Keratinocyte (primary cell): ENCODE results near the gene ATPAF2.

Experiments
- CTCF ChIP-seq, 3 experiments: IDR thresholded peaks in 1 of 3; conservative IDR thresholded peaks in 1 of 3; optimal IDR thresholded peaks in 1 of 3; 2 replicates in 2 of 3; 3 replicates in 1 of 3; pipeline versions ENCODE3 to v1.5.1; 2011; ENCODE audit warnings: low read length in 3 of 3, mild to moderate bottlenecking in 3 of 3, moderate library complexity in 2 of 3, control low read depth in 1 of 3, inconsistent platforms in 1 of 3; ENCODE audit not compliant: insufficient read depth in 2 of 3; ENCODE audit errors: extremely low read depth in 1 of 3
- EZH2 ChIP-seq: IDR thresholded peaks from one replicate; pipeline ENCODE4 v1.6.1; 2012; ENCODE audit warnings: inconsistent platforms, mild to moderate bottlenecking, low read length, moderate library complexity

GRCh38 chr17:18009609-18010420, 29.2 kb downstream of the ATPAF2 start:
- TF ChIP-seq CTCF (optimal IDR thresholded peaks at IDR 0.05 in 1 of 3, IDR thresholded peaks at IDR 0.05 in 1 of 3, conservative IDR thresholded peaks at IDR 0.05 in 1 of 3; ENCODE audit: extremely low read depth in 1 of 3, insufficient read depth in 2 of 3, low read length in 3 of 3) (no peak), EZH2 (no peak)
